KBM-7 (cell line): ENCODE data around the gene SF3B6.

Source experiments
- DNase-seq: peaks from one replicate; pipeline ENCODE4 v3.0.0-alpha.2; 2015
- in situ Hi-C: fragments of 300-500 bp; cut with MboI; formaldehyde crosslinking; loops from 2 replicates; pipeline ENCODE4 v1.14.3; 2020; ENCODE audit warnings: low sequenced_read_pairs, low pct_unique_long_range_greater_than_20kb, mixed read lengths

Gene SF3B6

GRCh38 chr2:24024996-24025663 lies 51.0 kb downstream of the SF3B6 start:
- in situ Hi-C loops: no loop called here
- no peak for DNase-seq

GRCh38 chr2:24024018-24024417 lies 52.1 kb downstream of the SF3B6 start:
- in situ Hi-C loops: no loop called here
- DNase-seq: no peak

GRCh38 chr2:24022975-24023575 lies 53.1 kb downstream of the SF3B6 start:
- in situ Hi-C loops: no loop called here
- DNase-seq: no peak

GRCh38 chr2:24022324-24022974 lies 53.7 kb downstream of the SF3B6 start:
- in situ Hi-C loops: no loop called here
- no peak for DNase-seq

GRCh38 chr2:24021122-24021998 lies 54.8 kb downstream of the SF3B6 start:
- DNase-seq: peak; percentile 52
- in situ Hi-C loops: no loop called here

- in situ Hi-C loops: no loop called here
These were observed 55.9 kb downstream of the SF3B6 start for GRCh38 chr2:24020244-24020643.

GRCh38 chr2:24019729-24020128 lies 56.4 kb downstream of the SF3B6 start:
- DNase-seq: no peak
- in situ Hi-C loops: no loop called here

More at GRCh38 chr2:24020244-24020643, 55.9 kb downstream of the SF3B6 start:
- no peak for DNase-seq

- in situ Hi-C loops: no loop called here
These were observed 57.9 kb downstream of the SF3B6 start for GRCh38 chr2:24018241-24018640.

GRCh38 chr2:24017711-24018110 lies 58.4 kb downstream of the SF3B6 start:
- DNase-seq: no peak
- in situ Hi-C loops: no loop called here

More at GRCh38 chr2:24018241-24018640, 57.9 kb downstream of the SF3B6 start:
- DNase-seq: no peak
